Thyroid gland (tissue), 4 donors: Measurements from ENCODE around the gene RBM15. TPM values are rescaled to one million over a fixed set of nuclear protein-coding genes. Genes with fewer than 3 reads are reported as not detected.
A peak's percentile ranks its signal among the peaks of the same experiment; 100 is the strongest.

ENCODE experiments used
- DNase-seq, 2 donors: peaks; one replicate each; pipeline ENCODE4 v3.0.0-alpha.2; 2019
- H3K27ac ChIP-seq, 3 donors: fragments of 200-600 bp; sonication (generic); 1 replicate in 2 of 3; 2 replicates in 1 of 3; pipeline ENCODE4 v1.5.1; 2016 to 2019; ENCODE audit warnings: mild to moderate bottlenecking in 1 of 3, moderate library complexity in 1 of 3
- H3K27me3 ChIP-seq: fragments of 200-600 bp; sonication (generic); one replicate; pipeline ENCODE4 v1.5.1; 2019
- H3K36me3 ChIP-seq, 2 donors: fragments of 200-600 bp; sonication (generic); one replicate each; pipeline ENCODE4 v1.5.1; 2016 to 2019
- H3K4me1 ChIP-seq, 2 donors: fragments of 200-600 bp; sonication (generic); one replicate each; pipeline ENCODE4 v1.5.1; 2017 to 2019
- H3K4me3 ChIP-seq, 3 donors: fragments of 200-600 bp; sonication (generic); replicated peaks in 1 of 3; 1 replicate in 2 of 3; 2 replicates in 1 of 3; pipeline ENCODE4 v1.5.1; 2016; ENCODE audit warnings: mild to moderate bottlenecking in 1 of 3
- H3K9me3 ChIP-seq: fragments of 200-600 bp; sonication (generic); one replicate; pipeline ENCODE4 v1.5.1; 2017
- POLR2A ChIP-seq, 2 donors: fragments of 450-650 bp; IDR thresholded peaks; one replicate each; pipeline ENCODE4 v1.6.1; 2017; ENCODE audit warnings: antibody characterized with exemption in 2 of 2, mild to moderate bottlenecking in 2 of 2, moderate library complexity in 1 of 2
- WGBS, 2 donors: methylation state at CpG; one replicate each; pipeline ENCODE4 v1.1.5; 2017; 5-methylcytosine and 5-hydroxymethylcytosine counted together
- intact Hi-C: fragments of 100-400 bp; cut with DNase I; formaldehyde crosslinking; loops from one replicate; pipeline ENCODE4 v1.15.1; 2023
- total RNA-seq, 4 donors: library from RNA; depleted of rRNA; stranded (reverse); fragments of >200 nt; gene quantifications; one replicate each; pipeline ENCODE4 v1.2.3, GENCODE V29; 2016
- TF ChIP-seq, protein P1 (sequence below), 6 experiments: fragments of 200-600 bp in 3 of 6; fragments of 450-650 bp in 3 of 6; sonication (generic) in 3 of 6; IDR thresholded peaks; one replicate each; pipeline ENCODE4 v1.5.1; 2016 to 2019; ENCODE audit warnings: antibody characterized with exemption in 6 of 6, mild to moderate bottlenecking in 2 of 6, inconsistent platforms in 1 of 6, moderate library complexity in 1 of 6

The RBM15 gene
- total RNA-seq, 4 donors from 2014 or later: 38.4 to 59.8 (median 40.7) TPM

DNA sequence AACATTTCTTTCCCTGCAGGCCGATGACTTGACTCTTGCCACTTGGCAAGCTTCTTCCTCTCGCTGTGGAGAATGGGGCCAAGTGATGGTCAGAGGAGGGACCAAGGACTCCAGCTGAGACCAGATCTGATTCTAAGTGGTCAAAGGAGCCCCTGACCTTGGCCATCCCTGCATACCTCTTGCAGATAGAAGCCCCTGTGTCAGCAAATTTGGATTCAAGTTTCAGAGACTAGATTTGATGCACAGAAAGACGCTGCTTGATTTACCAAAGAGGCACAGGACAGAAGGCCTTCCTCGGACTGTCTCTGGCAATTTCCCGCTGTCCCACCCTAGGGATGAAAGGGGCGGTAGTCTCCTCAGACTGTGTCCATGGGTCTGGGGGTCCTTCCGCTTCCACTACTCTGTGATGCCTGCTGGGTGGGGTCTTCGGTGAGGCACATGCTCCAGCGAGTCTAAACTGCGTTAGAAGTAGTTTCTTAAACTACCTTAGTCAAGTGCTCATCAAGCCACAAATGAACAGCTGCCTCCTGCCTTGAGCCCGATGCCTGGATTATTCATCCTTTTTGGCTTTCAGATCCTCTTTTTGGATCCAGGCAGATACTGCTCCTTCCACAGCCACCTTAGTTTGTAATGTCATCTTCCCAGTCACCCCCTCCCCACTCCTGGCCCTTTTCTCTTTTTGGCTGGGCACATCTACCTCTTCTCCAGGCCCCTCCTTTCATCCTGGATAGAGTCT is 31.8 kb upstream of the RBM15 start:
- H3K27ac ChIP-seq: no peak overlapping the region
- no peak for DNase-seq
- no peaks in the 10 kb centered on the region for H3K9me3 ChIP-seq

DNA sequence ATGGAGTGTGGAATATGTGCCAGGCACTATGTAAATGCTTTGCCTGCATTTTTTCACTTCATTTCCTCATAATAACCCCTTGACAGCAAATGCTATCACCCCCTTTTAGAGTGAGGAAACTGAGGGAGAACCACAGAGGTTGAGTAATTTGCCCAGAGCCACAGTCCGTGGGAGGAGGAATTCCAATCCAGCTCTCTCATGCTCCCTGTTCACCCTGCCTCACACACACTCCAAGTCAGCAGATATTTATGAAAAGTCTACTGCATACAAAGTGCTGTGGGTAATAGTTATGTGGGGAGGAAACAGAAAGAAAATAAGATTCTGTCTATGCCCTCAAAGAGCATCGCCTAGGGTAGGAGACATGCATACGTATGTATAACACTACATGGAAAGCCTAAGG is 30.9 kb upstream of the RBM15 start:
- intact Hi-C loops: no loop called here
- Histone ChIP-seq H3K9me3 (no peaks in the 10 kb centered on the region), H3K4me1 (peaks cover 0 to 5% of the 10 kb centered on the region in 2 donors), H3K27ac (no peak overlapping the region), H3K4me3 (no peak overlapping the region), H3K36me3 (no peaks in the 10 kb centered on the region), H3K27me3 (no peaks in the 10 kb centered on the region)
- TF ChIP-seq, protein P1, sequence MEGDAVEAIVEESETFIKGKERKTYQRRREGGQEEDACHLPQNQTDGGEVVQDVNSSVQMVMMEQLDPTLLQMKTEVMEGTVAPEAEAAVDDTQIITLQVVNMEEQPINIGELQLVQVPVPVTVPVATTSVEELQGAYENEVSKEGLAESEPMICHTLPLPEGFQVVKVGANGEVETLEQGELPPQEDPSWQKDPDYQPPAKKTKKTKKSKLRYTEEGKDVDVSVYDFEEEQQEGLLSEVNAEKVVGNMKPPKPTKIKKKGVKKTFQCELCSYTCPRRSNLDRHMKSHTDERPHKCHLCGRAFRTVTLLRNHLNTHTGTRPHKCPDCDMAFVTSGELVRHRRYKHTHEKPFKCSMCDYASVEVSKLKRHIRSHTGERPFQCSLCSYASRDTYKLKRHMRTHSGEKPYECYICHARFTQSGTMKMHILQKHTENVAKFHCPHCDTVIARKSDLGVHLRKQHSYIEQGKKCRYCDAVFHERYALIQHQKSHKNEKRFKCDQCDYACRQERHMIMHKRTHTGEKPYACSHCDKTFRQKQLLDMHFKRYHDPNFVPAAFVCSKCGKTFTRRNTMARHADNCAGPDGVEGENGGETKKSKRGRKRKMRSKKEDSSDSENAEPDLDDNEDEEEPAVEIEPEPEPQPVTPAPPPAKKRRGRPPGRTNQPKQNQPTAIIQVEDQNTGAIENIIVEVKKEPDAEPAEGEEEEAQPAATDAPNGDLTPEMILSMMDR (IDR thresholded peaks at IDR 0.05): no peak
- no peak for TF ChIP-seq POLR2A (IDR thresholded peaks at IDR 0.05)
- DNase-seq: no peak
- 86 to 89% methylated on average over 3 of the region's 3 CpGs for WGBS, 2 donors

More for the DNA sequence above, 31.8 kb upstream of the RBM15 start:
- Histone ChIP-seq H3K4me1 (peaks cover 0 to under 1% of the 10 kb centered on the region in 2 donors), H3K36me3 (no peaks in the 10 kb centered on the region), H3K4me3 (no peak overlapping the region), H3K27me3 (no peaks in the 10 kb centered on the region)
- no peak for TF ChIP-seq POLR2A (IDR thresholded peaks at IDR 0.05)
- TF ChIP-seq, protein P1 (IDR thresholded peaks at IDR 0.05): no peak
- 74 to 80% methylated on average over 8 to 11 of the region's 11 CpGs for whole genome bisulfite sequencing, 2 donors
- intact Hi-C loops: no loop called here

DNA sequence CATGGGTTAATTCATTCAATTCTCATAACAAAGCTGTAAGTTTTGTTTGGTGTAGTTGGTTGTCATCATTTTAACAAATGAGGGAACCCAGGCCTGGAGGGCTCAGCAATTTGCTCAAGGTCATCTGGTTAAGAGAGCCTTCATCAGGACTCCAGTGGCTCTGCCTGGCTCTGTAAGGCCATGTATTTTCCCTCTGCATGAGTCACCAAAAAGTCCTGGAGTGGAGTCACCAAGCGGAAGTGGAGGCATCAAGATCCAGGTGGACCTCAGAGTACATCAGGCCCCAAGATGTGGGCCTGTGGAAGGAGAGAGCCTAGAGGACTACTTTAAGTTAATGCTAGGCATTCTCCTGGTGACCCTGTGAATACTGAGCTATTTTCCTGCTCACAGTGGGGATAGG is 30.0 kb upstream of the RBM15 start:
- Histone ChIP-seq H3K36me3 (no peaks in the 10 kb centered on the region), H3K27me3 (no peaks in the 10 kb centered on the region), H3K27ac (no peak overlapping the region), H3K4me1 (peaks cover 0 to 5% of the 10 kb centered on the region in 2 donors), H3K9me3 (no peaks in the 10 kb centered on the region), H3K4me3 (no peak overlapping the region)
- TF ChIP-seq, protein P1 (IDR thresholded peaks at IDR 0.05): no peak
- no peak for TF ChIP-seq POLR2A (IDR thresholded peaks at IDR 0.05)
- intact Hi-C loops: no loop called here
- 57 to 61% methylated on average over 1 of the region's 1 CpG for WGBS, 2 donors
- no peak for DNase-seq

DNA sequence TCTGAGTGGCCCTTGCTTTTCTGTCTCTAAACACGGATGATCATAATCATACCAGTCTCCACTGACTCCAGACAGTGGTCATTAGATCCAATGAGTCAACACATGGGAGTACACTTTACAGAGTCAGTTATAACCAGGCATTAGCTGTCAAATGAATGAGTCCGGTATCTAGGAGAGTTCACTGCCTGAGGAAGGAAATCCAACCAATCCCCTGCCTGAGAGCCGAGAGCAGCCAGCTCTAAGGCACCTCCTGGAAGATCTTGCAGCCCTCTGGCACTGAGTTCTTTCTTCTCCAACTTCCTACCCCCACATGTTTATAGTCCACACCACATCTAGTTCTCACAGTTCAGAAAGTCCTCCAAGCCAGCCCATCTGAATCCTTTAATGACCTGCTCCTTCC is 29.4 kb upstream of the RBM15 start:
- WGBS, 2 donors: 74 to 87% methylated on average over 3 of the region's 3 CpGs
- intact Hi-C loops: loop anchor here (2.0 to 5.0 kb wide), 2 partner anchors 103 to 153 kb away; no protein-coding TSS in a partner anchor
- TF ChIP-seq, protein P1 (IDR thresholded peaks at IDR 0.05): no peak
- TF ChIP-seq POLR2A (IDR thresholded peaks at IDR 0.05): no peak
- Histone ChIP-seq H3K27me3 (no peaks in the 10 kb centered on the region), H3K27ac (no peak overlapping the region), H3K4me1 (peaks cover 0 to 5% of the 10 kb centered on the region in 2 donors), H3K4me3 (no peak overlapping the region), H3K9me3 (no peaks in the 10 kb centered on the region), H3K36me3 (no peaks in the 10 kb centered on the region)
- DNase-seq: no peak

DNA sequence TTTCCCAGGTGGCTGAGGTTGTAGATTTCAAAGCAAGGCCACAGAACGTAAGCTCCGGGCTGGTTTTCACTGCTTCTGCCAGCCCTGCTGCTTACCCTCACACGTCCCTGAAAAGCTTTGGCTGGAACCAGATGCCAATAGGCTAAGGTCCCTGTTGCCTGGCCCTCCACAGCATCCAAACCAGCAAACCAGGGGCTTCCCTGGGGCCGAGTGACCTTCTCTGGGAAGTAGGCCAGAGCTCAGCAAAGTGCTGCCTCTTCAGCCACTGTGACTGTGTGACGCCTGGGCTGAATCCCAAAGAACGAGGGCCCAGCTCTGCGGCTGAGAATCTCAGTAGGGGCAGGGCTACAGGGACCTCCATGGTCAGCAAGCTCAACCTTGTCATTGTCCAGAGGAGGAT is 28.9 kb upstream of the RBM15 start:
- Histone ChIP-seq H3K9me3 (no peaks in the 10 kb centered on the region), H3K27ac (no peak overlapping the region), H3K27me3 (no peaks in the 10 kb centered on the region), H3K4me3 (no peak overlapping the region), H3K36me3 (no peaks in the 10 kb centered on the region), H3K4me1 (peaks cover 0 to 5% of the 10 kb centered on the region in 2 donors)
- peak; percentile 68 to 76 for DNase-seq
- TF ChIP-seq, protein P1 (IDR thresholded peaks at IDR 0.05): no peak
- TF ChIP-seq POLR2A (IDR thresholded peaks at IDR 0.05): no peak
- WGBS, 2 donors: 43 to 55% methylated on average over 6 of the region's 7 CpGs
- intact Hi-C loops: loop anchor here (2.0 to 5.0 kb wide), 2 partner anchors 103 to 152 kb away; no protein-coding TSS in a partner anchor
